ENCODE data around the gene CHST9.

- no peak for TF ChIP-seq POLR2A (IDR thresholded peaks at IDR 0.05)
- TF ChIP-seq CTCF (IDR thresholded peaks at IDR 0.05) = no peak
These were observed 139.8 kb downstream of the CHST9 start for GRCh38 chr18:27045342-27045741.

All from transverse colon (tissue), 3 donors.